Central memory CD8-positive, alpha-beta T cell (primary cell): ENCODE measurements around the gene ACP6.

Experiments used
- ATAC-seq: fragments of 150-1000 bp; cut with Tn5 transposase; replicated peaks from 2 replicates; pipeline ENCODE4 v1.10.0; 2022; ENCODE audit warnings: mild to moderate bottlenecking, moderate FRiP score, moderate number of reproducible peaks; ENCODE audit not compliant: poor library complexity, severe bottlenecking; ENCODE audit errors: extremely low read depth
- DNase-seq, 2 donors: peaks; one replicate each; pipeline ENCODE4 v3.0.0; 2021; ENCODE audit warnings: low spot score in 2 of 2
- H3K27ac Mint-ChIP-seq: one replicate; pipeline ENCODE4 v1.8.0; 2022; ENCODE audit warnings: low read depth, mild to moderate bottlenecking, moderate library complexity, mixed read lengths
- H3K27me3 Mint-ChIP-seq: one replicate; pipeline ENCODE4 v1.8.0; 2022; ENCODE audit warnings: mixed read lengths
- H3K36me3 Mint-ChIP-seq: one replicate; pipeline ENCODE4 v1.8.0; 2022; ENCODE audit warnings: mild to moderate bottlenecking, moderate library complexity, mixed read lengths; ENCODE audit not compliant: insufficient read depth
- H3K4me1 Mint-ChIP-seq: one replicate; pipeline ENCODE4 v1.8.0; 2022; ENCODE audit warnings: mixed read lengths
- H3K4me3 Mint-ChIP-seq: one replicate; pipeline ENCODE4 v1.8.0; 2022; ENCODE audit warnings: mild to moderate bottlenecking, moderate library complexity, mixed read lengths
- H3K9me3 Mint-ChIP-seq: one replicate; pipeline ENCODE4 v1.8.0; 2022; ENCODE audit warnings: mixed read lengths

The ACP6 gene

DNA sequence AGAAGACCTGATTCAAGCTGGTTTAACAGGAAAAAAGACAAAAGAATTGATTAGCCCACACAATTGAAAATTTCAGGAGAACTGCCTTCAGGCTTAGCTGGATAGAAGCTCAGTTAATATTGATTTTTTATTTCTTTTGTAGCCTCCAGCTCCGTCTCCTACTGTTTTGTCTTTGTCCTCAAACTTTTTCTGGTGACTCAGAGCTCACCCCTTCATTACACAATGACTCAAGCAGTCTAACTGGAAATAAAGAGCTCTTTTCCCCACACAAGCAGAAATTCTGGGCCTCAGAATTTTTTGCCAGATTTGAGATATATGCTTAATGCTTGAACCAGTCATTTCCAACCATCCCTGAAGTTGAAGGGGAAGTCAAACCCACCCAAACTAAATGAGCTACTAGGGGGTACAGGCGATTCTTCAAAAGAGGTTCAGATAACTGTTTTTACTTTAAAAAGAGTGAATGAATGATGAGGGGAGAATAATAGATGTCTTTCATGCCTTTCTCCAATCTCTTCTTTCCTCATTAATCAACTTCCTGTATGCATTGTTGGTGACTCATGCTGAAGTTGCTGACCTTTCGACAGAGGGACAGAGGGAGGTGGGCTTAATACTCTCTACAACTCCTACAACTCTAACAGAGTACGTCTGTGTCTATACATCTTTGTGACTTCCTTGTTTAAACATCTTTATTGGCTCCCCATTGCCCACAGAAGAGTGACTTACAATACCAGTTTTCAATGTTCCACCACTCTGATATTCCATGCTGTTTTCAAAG is 6.2 kb upstream of the ACP6 start:
- Mint-ChIP-seq H3K9me3 (no peaks in the 10 kb centered on the region), H3K27ac (no peak overlapping the region)

DNA sequence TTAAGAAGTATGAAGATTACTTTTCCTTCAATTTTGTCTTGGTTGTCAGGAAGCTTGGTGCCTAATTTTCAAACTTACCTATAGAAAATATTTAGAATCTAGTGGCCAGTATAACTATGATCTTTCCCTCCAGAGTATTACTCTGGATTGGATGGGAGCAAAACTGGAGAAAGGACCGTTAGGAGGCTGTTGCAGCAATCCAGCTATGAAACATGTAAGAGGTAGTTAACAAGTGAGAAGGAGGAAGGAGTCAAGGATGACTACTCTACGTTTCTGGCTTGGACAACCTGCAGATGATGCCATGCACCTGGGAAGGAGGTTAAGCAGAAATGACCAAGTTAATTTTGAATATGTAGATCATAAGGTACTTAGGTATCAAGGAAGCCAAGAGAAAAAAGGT is 3.5 kb upstream of the ACP6 start:
- ATAC-seq (no peak), DNase-seq (no peak)
- Mint-ChIP-seq H3K4me1 (peaks cover 7% of the 10 kb centered on the region), H3K27ac (no peak overlapping the region), H3K27me3 (peaks cover 17% of the 10 kb centered on the region), H3K4me3 (no peak overlapping the region), H3K36me3 (peaks cover 4% of the 10 kb centered on the region), H3K9me3 (no peaks in the 10 kb centered on the region)

More for the DNA sequence above, 6.2 kb upstream of the ACP6 start:
- H3K4me1 Mint-ChIP-seq, result no peaks in the 10 kb centered on the region
- DNase-seq, result no peak
- no peak for ATAC-seq
- peaks cover 4% of the 10 kb centered on the region for H3K36me3 Mint-ChIP-seq
- H3K27me3 Mint-ChIP-seq, result peaks cover 17% of the 10 kb centered on the region
- H3K4me3 Mint-ChIP-seq, result no peak overlapping the region

DNA sequence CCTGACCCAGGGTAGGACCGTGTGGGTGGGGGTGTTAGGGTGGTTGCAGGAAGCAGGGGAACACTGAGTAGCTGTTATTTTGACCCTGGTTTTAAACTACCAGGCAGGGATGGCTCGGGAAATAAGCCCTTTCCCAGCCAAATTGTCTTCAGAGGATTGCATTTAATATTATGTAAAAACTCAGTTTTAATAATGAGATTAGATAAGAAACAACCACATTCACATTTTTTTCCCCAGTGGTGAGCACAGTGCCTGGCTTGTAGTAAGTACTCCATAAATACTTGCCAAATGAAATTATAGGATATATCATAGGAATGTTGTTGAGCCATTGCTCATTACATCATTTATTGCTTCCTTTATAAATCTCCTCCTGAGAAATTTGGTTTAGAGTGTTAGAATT is 3.1 kb upstream of the ACP6 start:
- H3K9me3 Mint-ChIP-seq, result no peaks in the 10 kb centered on the region
- no peak for ATAC-seq

DNA sequence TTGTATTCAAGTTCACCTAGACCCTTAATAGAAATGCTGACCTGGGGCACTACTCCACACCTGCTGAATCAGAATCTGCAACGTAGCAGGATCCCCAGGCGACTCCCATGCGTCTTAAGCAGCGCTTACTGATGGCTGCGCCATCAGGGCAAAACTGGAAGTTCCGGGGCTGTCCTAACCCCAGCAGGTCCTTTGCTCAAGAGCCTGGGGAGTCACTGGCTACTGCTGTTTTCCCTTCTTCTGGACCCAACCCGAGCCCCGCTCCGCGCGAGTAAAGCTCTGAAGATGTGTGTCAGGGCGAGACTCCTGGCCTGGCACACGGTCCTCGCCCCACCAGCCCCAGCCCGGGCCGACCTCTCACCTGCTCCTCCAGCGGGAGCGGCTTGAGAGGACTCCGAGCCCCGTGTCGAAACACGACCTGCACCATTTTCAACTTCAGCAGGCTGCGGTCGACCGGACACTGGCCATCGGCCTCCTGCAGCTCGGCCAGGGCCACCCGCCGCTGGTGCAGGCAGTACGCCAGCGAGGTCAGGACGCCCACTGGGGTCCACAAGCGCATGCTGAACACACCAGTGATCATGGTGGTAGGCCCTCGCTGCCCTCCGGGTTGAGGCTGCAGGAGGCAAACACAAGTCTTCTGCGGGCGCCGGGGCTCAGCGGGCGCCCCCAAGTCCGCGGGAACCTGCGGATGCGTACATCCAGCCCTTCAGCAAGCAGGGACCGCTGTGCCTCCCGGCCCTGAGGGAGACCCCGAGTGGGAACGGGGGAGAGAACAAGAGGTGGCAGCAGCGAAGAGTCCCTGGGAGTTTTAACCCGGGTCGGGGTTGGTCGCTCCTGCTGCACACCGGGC is 630 bp downstream of the ACP6 start:
- H3K4me3 Mint-ChIP-seq, result peak overlapping the region; percentile 92
- no peaks in the 10 kb centered on the region for H3K9me3 Mint-ChIP-seq
- H3K36me3 Mint-ChIP-seq, result peaks cover 4% of the 10 kb centered on the region
- H3K27me3 Mint-ChIP-seq, result peaks cover 10% of the 10 kb centered on the region
- H3K4me1 Mint-ChIP-seq, result peaks cover 18% of the 10 kb centered on the region
- DNase-seq, result peak in 1 of 2 donors; percentile 24
- peak overlapping the region; percentile 90 for H3K27ac Mint-ChIP-seq
- ATAC-seq, result peak; percentile 53

More for the DNA sequence above, 3.1 kb upstream of the ACP6 start:
- Mint-ChIP-seq H3K4me3 (no peak overlapping the region), H3K36me3 (peaks cover 4% of the 10 kb centered on the region), H3K27me3 (peaks cover 17% of the 10 kb centered on the region), H3K4me1 (peaks cover 12% of the 10 kb centered on the region), H3K27ac (no peak overlapping the region)
- DNase-seq, result no peak

DNA sequence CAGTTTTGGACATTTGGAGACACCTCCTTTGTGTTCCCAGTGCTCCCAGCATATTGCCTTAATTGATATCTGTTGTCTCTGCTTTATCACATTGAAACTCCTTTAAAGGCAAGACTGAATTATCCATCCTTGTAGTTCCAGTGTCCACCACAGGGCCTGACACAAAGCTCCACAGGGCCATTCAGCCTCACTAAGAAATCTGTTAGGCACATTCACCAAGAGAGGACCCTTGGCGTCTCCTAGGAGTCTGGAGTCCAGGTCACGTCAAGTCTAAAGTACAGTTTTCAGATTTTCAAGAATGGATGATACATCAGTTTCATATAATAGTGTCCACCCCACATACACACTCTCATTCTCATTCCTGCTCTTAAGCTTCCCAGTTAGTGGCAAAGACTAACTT is 4.8 kb downstream of the ACP6 start:
- H3K36me3 Mint-ChIP-seq, result no peaks in the 10 kb centered on the region
- ATAC-seq (no peak), DNase-seq (no peak)
- H3K4me3 Mint-ChIP-seq, result no peak overlapping the region
- peaks cover 24% of the 10 kb centered on the region for H3K4me1 Mint-ChIP-seq
- no peak overlapping the region for H3K27ac Mint-ChIP-seq
- no peaks in the 10 kb centered on the region for H3K9me3 Mint-ChIP-seq
- no peaks in the 10 kb centered on the region for H3K27me3 Mint-ChIP-seq

DNA sequence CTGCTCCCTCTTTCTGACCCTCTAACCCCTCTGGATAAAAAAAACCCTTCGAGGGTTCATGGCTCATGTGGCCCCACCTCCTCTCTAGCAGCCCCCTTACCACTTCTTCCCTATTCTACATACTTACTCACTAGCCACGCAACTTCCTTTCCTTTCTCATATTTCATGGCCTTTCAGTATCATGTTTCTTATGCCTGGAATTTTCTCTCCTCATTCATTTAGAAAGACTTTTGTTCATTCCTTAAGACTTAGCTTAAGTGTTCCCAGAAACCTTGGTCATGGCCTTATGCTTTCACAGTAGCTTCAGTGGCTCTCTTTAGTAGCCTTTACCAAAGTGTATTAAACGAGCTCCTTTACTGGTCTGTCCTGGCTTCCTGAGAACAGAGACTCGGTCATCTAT is 6.1 kb downstream of the ACP6 start:
- DNase-seq (no peak), ATAC-seq (no peak)
- H3K27ac Mint-ChIP-seq, result no peak overlapping the region
- H3K27me3 Mint-ChIP-seq, result no peaks in the 10 kb centered on the region
- H3K36me3 Mint-ChIP-seq, result peaks cover 1% of the 10 kb centered on the region
- H3K4me3 Mint-ChIP-seq, result no peak overlapping the region
- no peaks in the 10 kb centered on the region for H3K9me3 Mint-ChIP-seq
- H3K4me1 Mint-ChIP-seq, result peaks cover 21% of the 10 kb centered on the region

DNA sequence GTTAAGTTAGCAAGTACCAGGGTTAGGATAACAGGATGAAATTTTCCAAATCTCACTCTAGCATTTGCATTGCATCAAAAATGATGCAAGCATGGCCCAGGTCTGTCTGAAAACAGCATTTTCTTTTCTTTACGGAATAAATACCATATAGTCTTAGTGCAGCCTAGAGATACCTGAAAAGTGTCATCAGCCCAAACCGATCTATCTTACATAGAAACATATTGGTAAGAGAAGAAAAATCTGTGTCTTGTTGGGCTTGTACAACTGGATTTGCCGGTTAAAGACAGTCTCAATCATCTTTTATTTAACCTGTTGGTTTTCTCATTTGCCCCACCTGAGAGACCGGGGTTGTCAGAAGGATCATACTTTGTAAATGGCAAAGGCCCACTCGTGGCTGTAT is 15.8 kb downstream of the ACP6 start:
- ATAC-seq (no peak), DNase-seq (no peak)
- Mint-ChIP-seq H3K27me3 (no peaks in the 10 kb centered on the region), H3K4me1 (no peaks in the 10 kb centered on the region), H3K36me3 (peaks cover 8% of the 10 kb centered on the region), H3K27ac (no peak overlapping the region), H3K9me3 (no peaks in the 10 kb centered on the region), H3K4me3 (no peak overlapping the region)

DNA sequence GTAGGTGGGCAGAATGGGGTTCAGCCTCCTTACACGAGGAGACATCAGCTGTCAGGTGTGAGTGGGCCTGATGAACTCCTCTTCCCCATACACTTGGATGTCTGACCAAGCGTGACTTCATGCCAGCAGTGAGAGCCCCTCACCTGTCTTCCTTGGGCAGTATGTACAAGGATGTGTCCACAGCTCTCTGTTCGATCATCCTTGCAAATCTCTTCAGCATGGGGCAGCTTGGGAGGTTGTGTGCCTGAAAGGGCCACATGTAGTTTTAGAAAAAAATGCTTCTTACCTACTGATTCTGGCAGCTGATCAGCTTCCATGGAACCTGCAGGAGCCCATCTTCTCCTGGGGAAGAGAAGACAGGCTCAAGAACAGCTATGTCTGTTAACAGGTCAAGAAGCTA is 18.0 kb downstream of the ACP6 start:
- ATAC-seq (no peak), DNase-seq (no peak)
- H3K27me3 Mint-ChIP-seq, result no peaks in the 10 kb centered on the region
- H3K4me3 Mint-ChIP-seq, result no peak overlapping the region
- H3K36me3 Mint-ChIP-seq, result peaks cover 5% of the 10 kb centered on the region
- H3K9me3 Mint-ChIP-seq, result no peaks in the 10 kb centered on the region
- no peak overlapping the region for H3K27ac Mint-ChIP-seq
- peaks cover 13% of the 10 kb centered on the region for H3K4me1 Mint-ChIP-seq

DNA sequence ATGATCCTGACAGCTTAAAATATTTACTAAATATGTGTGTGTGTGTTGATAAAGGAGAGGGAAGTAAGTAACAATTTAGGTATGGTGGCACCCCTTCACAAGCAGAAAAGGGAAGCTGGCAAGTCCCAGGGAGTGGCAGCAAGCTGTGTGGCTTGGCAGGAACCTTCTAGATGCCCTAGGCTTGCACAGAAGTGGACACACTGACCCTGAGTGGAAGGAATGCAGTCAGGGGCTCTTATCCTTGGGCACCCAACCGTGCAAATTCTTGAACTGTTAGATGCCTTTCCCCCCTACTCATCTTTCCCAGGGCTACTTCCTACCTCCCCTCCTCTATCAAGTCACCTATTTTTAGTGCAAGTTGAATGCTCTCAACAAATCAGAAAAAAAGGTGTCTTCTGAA is 18.9 kb downstream of the ACP6 start:
- no peak for ATAC-seq
- Mint-ChIP-seq H3K4me1 (peaks cover 21% of the 10 kb centered on the region), H3K27ac (no peak overlapping the region), H3K36me3 (peaks cover 5% of the 10 kb centered on the region), H3K27me3 (no peaks in the 10 kb centered on the region), H3K9me3 (no peaks in the 10 kb centered on the region), H3K4me3 (no peak overlapping the region)
- DNase-seq, result no peak

DNA sequence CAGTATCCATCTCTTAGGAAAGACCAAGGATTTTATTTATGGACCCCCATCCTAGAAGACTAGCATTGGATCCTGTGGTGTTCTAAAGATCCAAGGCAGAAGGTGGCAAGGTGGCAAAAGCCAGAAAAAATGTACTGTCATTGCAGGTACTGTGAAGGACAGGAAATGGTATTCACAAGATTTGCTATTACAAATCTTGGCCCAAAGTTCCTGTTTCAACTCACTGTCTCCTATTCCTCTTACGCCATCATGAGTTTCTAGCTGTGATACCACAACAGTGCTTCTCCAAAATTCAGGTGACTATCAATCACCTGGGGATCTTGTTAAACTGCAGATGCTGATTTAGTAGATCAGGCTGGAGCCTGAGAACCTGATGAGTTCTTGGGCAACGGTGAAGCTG is 21.4 kb downstream of the ACP6 start:
- ATAC-seq (peak; percentile 59), DNase-seq (no peak)
- Mint-ChIP-seq H3K4me1 (peaks cover 41% of the 10 kb centered on the region), H3K27me3 (no peaks in the 10 kb centered on the region), H3K36me3 (peaks cover 4% of the 10 kb centered on the region), H3K4me3 (peak overlapping the region; percentile 7), H3K27ac (peak overlapping the region; percentile 50), H3K9me3 (no peaks in the 10 kb centered on the region)

DNA sequence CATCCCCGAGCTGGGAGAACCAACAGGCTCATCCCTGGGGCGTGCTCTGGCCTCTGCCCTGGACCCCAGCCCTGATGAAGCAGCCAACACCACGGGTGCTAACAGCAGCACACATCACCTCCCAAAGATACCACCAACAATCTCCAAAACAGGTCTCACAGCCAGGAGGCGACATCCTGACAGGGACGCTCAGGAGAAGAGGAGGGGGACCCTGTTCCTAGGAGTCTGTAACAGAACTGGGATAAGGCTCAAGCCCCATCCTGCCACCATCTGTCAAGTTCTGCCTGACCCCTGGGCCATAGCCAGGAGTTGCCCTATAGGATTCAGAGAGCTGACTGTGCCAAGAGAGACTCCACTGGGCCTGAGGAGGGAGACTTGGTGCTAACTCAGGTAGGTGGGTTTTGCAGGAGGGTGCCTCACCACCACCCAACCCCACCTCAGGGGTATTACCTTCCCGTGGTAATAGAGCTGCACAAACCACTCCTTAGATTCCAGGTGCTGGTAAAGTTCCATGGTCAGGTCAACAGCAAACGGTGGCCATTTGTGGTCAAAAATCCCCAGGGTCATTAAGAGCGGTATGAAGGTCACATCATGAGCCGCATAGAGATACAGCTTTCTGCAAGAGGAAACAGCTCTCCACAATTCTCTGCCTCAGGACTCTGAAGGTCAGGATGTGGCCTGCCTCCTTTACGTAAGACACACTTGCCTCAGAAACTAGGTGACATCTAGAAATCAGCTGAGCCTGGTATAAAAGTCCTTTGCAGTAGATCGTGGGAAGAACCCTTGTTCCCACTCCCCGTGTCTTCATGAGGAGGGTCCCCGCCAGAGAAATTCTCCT is 22.3 kb downstream of the ACP6 start:
- peak; percentile 90 for ATAC-seq
- peak overlapping the region; percentile 7 for H3K4me3 Mint-ChIP-seq
- peaks cover 41% of the 10 kb centered on the region for H3K4me1 Mint-ChIP-seq

DNA sequence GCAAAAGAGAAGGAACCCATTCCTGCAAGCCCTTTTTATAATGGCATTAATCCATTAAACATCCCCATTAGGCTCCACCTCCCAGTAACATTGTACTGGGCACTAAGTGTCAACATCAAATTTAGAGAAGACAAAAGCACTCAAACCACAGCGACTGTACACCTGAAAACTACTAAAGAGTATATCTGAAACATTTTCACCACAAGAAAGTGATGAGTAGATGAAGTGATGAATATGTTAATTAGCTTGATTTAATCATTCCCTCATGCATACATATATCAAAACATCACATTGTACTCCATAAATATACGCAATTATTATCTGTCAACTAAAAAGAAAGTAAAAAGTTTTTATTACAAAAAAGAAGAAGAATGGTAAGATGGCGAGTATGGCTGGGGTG is 26.4 kb downstream of the ACP6 start:
- peaks cover 3% of the 10 kb centered on the region for H3K36me3 Mint-ChIP-seq
- H3K27ac Mint-ChIP-seq, result peak overlapping the region; percentile 30
- ATAC-seq, result no peak
- no peaks in the 10 kb centered on the region for H3K9me3 Mint-ChIP-seq
- H3K27me3 Mint-ChIP-seq, result no peaks in the 10 kb centered on the region
- peaks cover 50% of the 10 kb centered on the region for H3K4me1 Mint-ChIP-seq
- H3K4me3 Mint-ChIP-seq, result no peak overlapping the region
- no peak for DNase-seq

More for the DNA sequence above, 22.3 kb downstream of the ACP6 start:
- peak in 1 of 2 donors; percentile 26 for DNase-seq
- peaks cover 4% of the 10 kb centered on the region for H3K36me3 Mint-ChIP-seq
- H3K9me3 Mint-ChIP-seq, result no peaks in the 10 kb centered on the region
- peak overlapping the region; percentile 59 for H3K27ac Mint-ChIP-seq
- no peaks in the 10 kb centered on the region for H3K27me3 Mint-ChIP-seq
